ENCODE data around the gene MMD2. TPM values are rescaled to one million over a fixed set of nuclear protein-coding genes. Genes with fewer than 3 reads are reported as not detected.

MMD2 gene, protein sequence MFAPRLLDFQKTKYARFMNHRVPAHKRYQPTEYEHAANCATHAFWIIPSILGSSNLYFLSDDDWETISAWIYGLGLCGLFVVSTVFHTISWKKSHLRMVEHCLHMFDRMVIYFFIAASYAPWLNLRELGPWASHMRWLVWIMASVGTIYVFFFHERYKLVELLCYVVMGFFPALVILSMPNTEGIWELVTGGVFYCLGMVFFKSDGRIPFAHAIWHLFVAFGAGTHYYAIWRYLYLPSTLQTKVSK
- total RNA-seq (2014; rRNA removed; shearing (Covaris generic)) (not detected in 2 replicates), total RNA-seq (2022) (not detected in 2 replicates), Bru-seq, nascent RNA (not detected), BruChase-seq, experiment 1, labeled RNA remaining after a 6-hour chase (not detected), BruChase-seq, experiment 2, labeled RNA remaining after a 2-hour chase (not detected)
- long read RNA-seq, result 0 reads

DNA sequence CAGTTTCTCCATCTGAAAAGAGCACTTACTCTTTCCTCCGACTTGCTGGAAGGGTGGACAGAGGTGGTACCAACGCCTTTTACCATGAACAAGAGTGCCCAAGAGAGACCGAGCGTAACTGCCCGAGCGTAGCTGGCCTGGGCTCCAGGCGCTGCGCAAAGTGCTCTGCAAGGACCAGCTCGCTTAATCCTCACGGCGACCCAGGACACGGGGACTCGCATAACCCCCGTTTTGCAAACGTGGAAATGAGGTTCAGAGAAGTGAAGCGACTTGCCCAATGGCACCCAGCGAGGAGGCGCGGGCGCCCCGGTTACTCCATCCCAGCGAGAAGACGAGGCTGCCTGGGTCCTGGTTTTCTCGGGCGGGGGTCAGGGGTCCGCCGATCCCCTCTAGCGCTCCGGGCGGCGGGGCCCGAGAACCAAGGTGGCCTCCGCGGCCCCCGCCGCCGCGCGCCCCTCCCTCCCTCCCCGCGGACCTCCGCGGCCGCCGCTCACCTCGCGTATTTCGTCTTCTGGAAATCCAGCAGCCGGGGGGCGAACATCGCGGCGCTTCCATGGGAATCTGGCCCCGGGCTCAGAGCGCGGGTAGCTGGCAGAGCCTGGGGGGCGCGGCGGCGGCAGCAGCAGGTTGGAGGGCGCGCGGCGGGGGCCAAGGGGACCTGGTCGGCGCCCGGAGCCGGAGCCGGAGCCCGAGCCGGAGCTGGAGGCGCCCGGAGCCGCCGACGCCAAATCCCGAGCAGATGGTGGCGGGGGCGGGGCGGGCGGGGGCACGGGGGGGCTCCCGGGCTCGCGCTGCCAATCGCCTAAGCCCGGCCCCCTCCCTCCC lies at the start of gene MMD2:
Gene MMD2 (minus strand): TSS at position 711 of the 825 bp plus-strand sequence. CDS start 170 bp downstream, at position 541.
- no peaks in the 10 kb centered on the region for H3K79me2 ChIP-seq (ENCODE audit: insufficient read depth, low read depth, low read length)
- no peak for TF ChIP-seq EZH2phosphoT487 (IDR thresholded peaks at IDR 0.05; ENCODE audit: borderline replicate concordance, low read depth, low read length)
- TF ChIP-seq, protein P1, sequence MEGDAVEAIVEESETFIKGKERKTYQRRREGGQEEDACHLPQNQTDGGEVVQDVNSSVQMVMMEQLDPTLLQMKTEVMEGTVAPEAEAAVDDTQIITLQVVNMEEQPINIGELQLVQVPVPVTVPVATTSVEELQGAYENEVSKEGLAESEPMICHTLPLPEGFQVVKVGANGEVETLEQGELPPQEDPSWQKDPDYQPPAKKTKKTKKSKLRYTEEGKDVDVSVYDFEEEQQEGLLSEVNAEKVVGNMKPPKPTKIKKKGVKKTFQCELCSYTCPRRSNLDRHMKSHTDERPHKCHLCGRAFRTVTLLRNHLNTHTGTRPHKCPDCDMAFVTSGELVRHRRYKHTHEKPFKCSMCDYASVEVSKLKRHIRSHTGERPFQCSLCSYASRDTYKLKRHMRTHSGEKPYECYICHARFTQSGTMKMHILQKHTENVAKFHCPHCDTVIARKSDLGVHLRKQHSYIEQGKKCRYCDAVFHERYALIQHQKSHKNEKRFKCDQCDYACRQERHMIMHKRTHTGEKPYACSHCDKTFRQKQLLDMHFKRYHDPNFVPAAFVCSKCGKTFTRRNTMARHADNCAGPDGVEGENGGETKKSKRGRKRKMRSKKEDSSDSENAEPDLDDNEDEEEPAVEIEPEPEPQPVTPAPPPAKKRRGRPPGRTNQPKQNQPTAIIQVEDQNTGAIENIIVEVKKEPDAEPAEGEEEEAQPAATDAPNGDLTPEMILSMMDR (conservative IDR thresholded peaks at IDR 0.05; ENCODE audit: low read length), result no peak
- intact Hi-C loops (cut with micrococcal nuclease; ENCODE audit: unreplicated experiment), result no loop called here
- POLR2A ChIA-PET, result no interaction called here
- BruUV-seq (replicated peaks), result no TSS peak
- no peak for DNase-seq (ENCODE audit: low spot score)
- no peaks in the 10 kb centered on the region for H4K20me1 ChIP-seq (ENCODE audit: insufficient read depth, low read length)
- H2AFZ ChIP-seq (ENCODE audit: low read length), result no peak within 1 kb of the TSS
- H3K9me3 ChIP-seq (ENCODE audit: low read length), result no peaks in the 10 kb centered on the region
- no peak within 1 kb of the TSS for H3K4me3 ChIP-seq (ENCODE audit: low read depth, low read length, poor library complexity, severe bottlenecking)
- no peaks in the 10 kb centered on the region for H3K9me2 ChIP-seq (ENCODE audit: insufficient read depth, low read length)
- CTCF ChIA-PET (ENCODE audit: unreplicated experiment), result no interaction called here
- H3K4me1 ChIP-seq (ENCODE audit: insufficient read depth, low read length, poor library complexity, severe bottlenecking), result no peaks in the 10 kb centered on the region
- H3K36me3 ChIP-seq (ENCODE audit: insufficient read depth, low read length), result no peaks in the 10 kb centered on the region
- no peak within 1 kb of the TSS for H3K27ac ChIP-seq (ENCODE audit: low read depth, low read length, poor library complexity, severe bottlenecking)
- H3K4me2 ChIP-seq (ENCODE audit: low read length), result no peak within 1 kb of the TSS

DNA sequence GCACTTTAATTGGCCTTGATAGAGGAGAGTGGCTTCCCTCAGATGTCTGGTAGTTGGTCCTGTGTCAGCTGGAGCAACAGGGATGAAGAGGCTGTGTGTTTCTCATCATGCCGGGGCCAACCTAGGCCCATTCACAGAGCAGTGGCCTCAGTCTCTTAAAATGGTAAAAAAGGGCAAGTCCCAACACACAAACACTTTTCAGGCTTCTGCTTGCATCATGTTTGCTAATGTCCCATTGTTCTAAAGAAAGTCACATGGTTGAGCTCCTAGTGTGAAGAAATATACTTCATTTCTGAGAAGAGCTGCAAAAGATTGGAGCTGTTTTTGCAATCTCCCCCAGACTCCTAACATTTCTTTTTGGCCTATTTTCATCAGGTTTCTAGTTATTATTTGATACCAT lies 46.1 kb upstream of the MMD2 start:
- H3K4me1 ChIP-seq (ENCODE audit: insufficient read depth, low read length, poor library complexity, severe bottlenecking), result no peaks in the 10 kb centered on the region
- no peaks in the 10 kb centered on the region for H3K9me3 ChIP-seq (ENCODE audit: low read length)
- no peak overlapping the region for H3K4me2 ChIP-seq (ENCODE audit: low read length)
- peaks cover 35% of the 10 kb centered on the region for H3K36me3 ChIP-seq (ENCODE audit: insufficient read depth, low read length)
- H3K9me2 ChIP-seq (ENCODE audit: insufficient read depth, low read length), result no peaks in the 10 kb centered on the region
- CTCF ChIA-PET (ENCODE audit: unreplicated experiment), result no interaction called here
- H3K4me3 ChIP-seq (ENCODE audit: low read depth, low read length, poor library complexity, severe bottlenecking), result no peak overlapping the region
- TF ChIP-seq, protein P1 (conservative IDR thresholded peaks at IDR 0.05; ENCODE audit: low read length), result no peak
- no peak for TF ChIP-seq EZH2phosphoT487 (IDR thresholded peaks at IDR 0.05; ENCODE audit: borderline replicate concordance, low read depth, low read length)
- no peak overlapping the region for H3K27ac ChIP-seq (ENCODE audit: low read depth, low read length, poor library complexity, severe bottlenecking)
- DNase-seq (ENCODE audit: low spot score), result no peak
- H2AFZ ChIP-seq (ENCODE audit: low read length), result no peak overlapping the region
- no peaks in the 10 kb centered on the region for H4K20me1 ChIP-seq (ENCODE audit: insufficient read depth, low read length)
- H3K79me2 ChIP-seq (ENCODE audit: insufficient read depth, low read depth, low read length), result no peaks in the 10 kb centered on the region; the same call in 1 of the 2 replicates
- intact Hi-C loops (cut with micrococcal nuclease; ENCODE audit: unreplicated experiment), result no loop called here
- POLR2A ChIA-PET, result no interaction called here
- BruUV-seq (replicated peaks), result no TSS peak
